ENCODE results near the gene MYO19.

- no peak for TF ChIP-seq CTCF (IDR thresholded peaks at IDR 0.05)
- no peak for TF ChIP-seq POLR2A (IDR thresholded peaks at IDR 0.05)
Observed at GRCh38 chr17:36470499-36470898, 64.2 kb downstream of the MYO19 start.

Data from right lobe of liver (tissue), 4 donors.